K562 (cell line): ENCODE results near the gene ANKRD61. TPM values are rescaled to one million over a fixed set of nuclear protein-coding genes. Genes with fewer than 3 reads are reported as not detected.

Experiments
- ATAC-seq: fragments of 200-7000 bp; cut with Tn5 transposase; 3 replicates; pipeline ENCODE4 v1.9.1; 2020; ENCODE audit warnings: moderate library complexity
- BruUV-seq: library from RNA; stranded (reverse); fragments of 400-500 nt; replicated peaks from 2 replicates; lab custom pipeline; 2021; lab: Mats Ljungman, UMichigan
- CTCF ChIA-PET: fragments of 300-600 bp; formaldehyde crosslinking; extraction: SDS; loops from one replicate; lab custom pipeline; 2021; ENCODE audit warnings: low intra/inter-chr PET ratio; lab: Yijun Ruan, JAX
- POLR2A ChIA-PET: fragments of 300-600, 350-650 bp; sonication (Branson Sonifier 250); formaldehyde crosslinking; extraction: SDS; loops from one replicate; lab custom pipeline; 2021; ENCODE audit warnings: antibody characterized with exemption, inconsistent platforms; lab: Yijun Ruan, JAX
- DNase-seq, 4 experiments: peaks; one replicate each; pipeline versions ENCODE4 v3.0.0 to v3.0.0-alpha.2; 2011 to 2018; ENCODE audit warnings: low spot score in 3 of 4, mixed read lengths in 3 of 4; ENCODE audit errors: extremely low read depth in 1 of 4
- FAIRE-seq: peaks from 2 replicates; lab custom pipeline; 2011; peaks lifted over from hg19 to GRCh38; lab: Jason Lieb, UNC
- H2AFZ ChIP-seq: 2 replicates; pipeline ENCODE4 v1.6.0; 2011; ENCODE audit warnings: low read depth, low read length, control low read depth, inconsistent platforms
- H3K27ac ChIP-seq: fragments of 200-600 bp; 3 replicates; pipeline ENCODE4 v1.8.0; 2011; ENCODE audit warnings: low read depth, mild to moderate bottlenecking, control low read depth, inconsistent platforms, low read length, moderate library complexity, mixed read lengths; ENCODE audit errors: extremely low read depth
- H3K27me3 ChIP-seq, 2 experiments: fragments of 300-600 bp in 1 of 2; 2 replicates in 1 of 2; 3 replicates in 1 of 2; pipeline versions ENCODE4 v1.6.0 to v1.8.0; 2011; ENCODE audit warnings: inconsistent platforms in 2 of 2, low read length in 2 of 2, mild to moderate bottlenecking in 1 of 2, mixed read lengths in 1 of 2, moderate library complexity in 1 of 2; ENCODE audit not compliant: control insufficient read depth in 2 of 2, insufficient read depth in 2 of 2
- H3K36me3 ChIP-seq: fragments of 300-600 bp; 3 replicates; pipeline ENCODE4 v1.8.0; 2011; ENCODE audit warnings: mild to moderate bottlenecking, low read length, inconsistent platforms; ENCODE audit not compliant: control insufficient read depth, insufficient read depth
- H3K4me1 ChIP-seq, 2 experiments: fragments of 200-600 bp in 1 of 2; replicated peaks in 1 of 2; 2 replicates in 1 of 2; 3 replicates in 1 of 2; pipeline versions ENCODE4 v1.5.1 to v1.8.0; 2011; ENCODE audit warnings: inconsistent platforms in 2 of 2, low read length in 2 of 2, mild to moderate bottlenecking in 1 of 2, mixed read lengths in 1 of 2, moderate library complexity in 1 of 2; ENCODE audit not compliant: control insufficient read depth in 2 of 2, insufficient read depth in 2 of 2
- H3K4me2 ChIP-seq: 2 replicates; pipeline ENCODE4 v1.6.1; 2011; ENCODE audit warnings: low read length, control low read depth, inconsistent platforms, mixed read lengths; ENCODE audit not compliant: insufficient read depth
- H3K4me3 ChIP-seq: fragments of 200-600 bp; sonication (generic), shearing (Covaris generic); 2 replicates; pipeline ENCODE4 v1.5.1; 2016; ENCODE audit warnings: control low read depth, inconsistent platforms
- H3K79me2 ChIP-seq: fragments of 200-600 bp; 3 replicates; pipeline ENCODE4 v1.8.0; 2011; ENCODE audit warnings: low read length, inconsistent platforms; ENCODE audit not compliant: control insufficient read depth, insufficient read depth
- H3K9ac ChIP-seq, 2 experiments: 2 replicates each; pipeline versions ENCODE4 v1.6.0 to v1.6.1; 2011; ENCODE audit warnings: low read depth in 2 of 2, low read length in 2 of 2, control low read depth in 1 of 2, inconsistent platforms in 1 of 2, mild to moderate bottlenecking in 1 of 2, mixed read lengths in 1 of 2; ENCODE audit not compliant: insufficient read depth in 1 of 2
- H3K9me1 ChIP-seq: one replicate; pipeline ENCODE4 v1.6.0; 2011; ENCODE audit warnings: inconsistent platforms, mild to moderate bottlenecking, low read length, moderate library complexity; ENCODE audit not compliant: control insufficient read depth, insufficient read depth
- H3K9me3 ChIP-seq: replicated peaks from 2 replicates; pipeline ENCODE4 v1.5.1; 2011; ENCODE audit warnings: low read depth, low read length, inconsistent platforms; ENCODE audit not compliant: control insufficient read depth, insufficient read depth
- H4K20me1 ChIP-seq: replicated peaks from 2 replicates; pipeline ENCODE4 v1.6.1; 2011; ENCODE audit warnings: low read length, inconsistent platforms, mixed read lengths; ENCODE audit not compliant: control insufficient read depth, insufficient read depth
- CEBPZ ChIP-seq: fragments of 150-350 bp; IDR thresholded peaks from 2 replicates; pipeline ENCODE4 v1.6.1; 2014; ENCODE audit warnings: low read depth, mild to moderate bottlenecking, low read length, borderline replicate concordance
- GATA2 ChIP-seq: sonication (generic); formaldehyde crosslinking; IDR thresholded peaks from 2 replicates; pipeline ENCODE4 v1.4.0; 2020; ENCODE audit warnings: mild to moderate bottlenecking, missing genetic modification reagents
- HMGN3 ChIP-seq: IDR thresholded peaks from 2 replicates; pipeline ENCODE4 v1.6.1; 2011; ENCODE audit warnings: borderline replicate concordance, low read depth, mild to moderate bottlenecking, mixed read lengths, low read length; ENCODE audit not compliant: insufficient read length; ENCODE audit errors: extremely low read depth
- LCOR ChIP-seq: sonication (generic); formaldehyde crosslinking; IDR thresholded peaks from 2 replicates; pipeline ENCODE4 v1.8.0; 2022; ENCODE audit warnings: mild to moderate bottlenecking, missing genetic modification reagents
- NFIX ChIP-seq: fragments of 250-450 bp; sonication (Bioruptor Pico); IDR thresholded peaks from 2 replicates; pipeline ENCODE4 v1.4.0; 2020; ENCODE audit warnings: low read depth, mild to moderate bottlenecking, moderate library complexity
- POLR3G ChIP-seq: IDR thresholded peaks from 2 replicates; pipeline ENCODE4 v1.6.1; 2011; ENCODE audit not compliant: insufficient read length, insufficient replicate concordance; ENCODE audit errors: extremely low read depth
- SMARCC2 ChIP-seq: fragments of 450-650 bp; IDR thresholded peaks from 2 replicates; pipeline ENCODE4 v1.6.1; 2017; ENCODE audit warnings: antibody characterized with exemption, moderate library complexity, mild to moderate bottlenecking, low read depth
- TEAD2 ChIP-seq: fragments of 450-650 bp; IDR thresholded peaks from 2 replicates; pipeline ENCODE4 v1.6.1; 2016; ENCODE audit warnings: missing genetic modification characterization, control low read depth, missing compliant biosample characterization
- WGBS: fragments of 100-300 bp; shearing (Covaris generic); methylation state at CpG from one replicate; pipeline ENCODE4 v1.1.6; 2016; ENCODE audit warnings: low coverage, mixed read lengths; ENCODE audit not compliant: insufficient coverage; ENCODE audit errors: missing lambda C conversion rate; 5-methylcytosine and 5-hydroxymethylcytosine counted together
- in situ Hi-C: fragments of 300-500 bp; cut with MboI; formaldehyde crosslinking; loops from 4 replicates; pipeline ENCODE4 v1.15.0; 2018; ENCODE audit warnings: inconsistent platforms, mixed read lengths
- intact Hi-C: fragments of 100-400 bp; cut with micrococcal nuclease; formaldehyde crosslinking; loops from 2 replicates; pipeline ENCODE4 v1.14.2; 2022
- polyA plus RNA-seq, 8 experiments: library from polyadenylated mRNA; depleted of rRNA in 4 of 8; stranded (reverse) in 5 of 8; unstranded in 3 of 8; fragments of >200 nt; fragmentation: Nextera tagmentation in 2 of 8; fragmentation: Illumina TruSeq in 1 of 8; extraction: Ambion mirVana in 2 of 8; extraction: Trizol in 1 of 8; gene quantifications; 2 replicates each; pipeline versions ENCODE4 v1.2.1 to v1.2.3, GENCODE V29; 2011 to 2014; ENCODE audit warnings: inconsistent platforms in 1 of 8, missing spikeins in 1 of 8
- total RNA-seq, 7 experiments: library from RNA; depleted of rRNA in 6 of 7; stranded (reverse); fragments of >200 nt in 6 of 7; fragmentation: Illumina TruSeq in 2 of 7; extraction: Trizol in 2 of 7; gene quantifications; 2 replicates each; pipeline versions ENCODE4 v1.2.1 to v1.2.3, GENCODE V29; 2011 to 2021; ENCODE audit warnings: low replicate concordance in 1 of 7
- TF ChIP-seq, protein P1 (sequence below): fragments of 150-350 bp; conservative IDR thresholded peaks from 2 replicates; pipeline ENCODE4 v1.6.1; 2014; ENCODE audit warnings: low read length
- TF ChIP-seq, protein P2 (sequence below): fragments of 450-650 bp; IDR thresholded peaks from 2 replicates; pipeline ENCODE4 v1.7.1; 2018; ENCODE audit warnings: mild to moderate bottlenecking, low read depth; ENCODE audit not compliant: partially characterized antibody
- TF ChIP-seq, protein P3 (sequence below): fragments of 450-650 bp; IDR thresholded peaks from 2 replicates; pipeline ENCODE4 v1.7.0; 2016; ENCODE audit warnings: borderline replicate concordance

The ANKRD61 gene
- total and polyA plus RNA-seq, 9 of the 15 experiments (the other 6 are each of a cell fraction or from before 2014, with no cell fraction given) = 0.08 to 0.11 (median 0.09) TPM; not detected in 5

- 67% methylated on average over 2 of the region's 3 CpGs for WGBS
- POLR2A ChIA-PET = no interaction called here
- TF ChIP-seq LCOR (CRISPR knock-in tag) = no peak
- no peak for TF ChIP-seq TEAD2 (tag)
- TF ChIP-seq HMGN3 = no peak
- TF ChIP-seq, protein P1, sequence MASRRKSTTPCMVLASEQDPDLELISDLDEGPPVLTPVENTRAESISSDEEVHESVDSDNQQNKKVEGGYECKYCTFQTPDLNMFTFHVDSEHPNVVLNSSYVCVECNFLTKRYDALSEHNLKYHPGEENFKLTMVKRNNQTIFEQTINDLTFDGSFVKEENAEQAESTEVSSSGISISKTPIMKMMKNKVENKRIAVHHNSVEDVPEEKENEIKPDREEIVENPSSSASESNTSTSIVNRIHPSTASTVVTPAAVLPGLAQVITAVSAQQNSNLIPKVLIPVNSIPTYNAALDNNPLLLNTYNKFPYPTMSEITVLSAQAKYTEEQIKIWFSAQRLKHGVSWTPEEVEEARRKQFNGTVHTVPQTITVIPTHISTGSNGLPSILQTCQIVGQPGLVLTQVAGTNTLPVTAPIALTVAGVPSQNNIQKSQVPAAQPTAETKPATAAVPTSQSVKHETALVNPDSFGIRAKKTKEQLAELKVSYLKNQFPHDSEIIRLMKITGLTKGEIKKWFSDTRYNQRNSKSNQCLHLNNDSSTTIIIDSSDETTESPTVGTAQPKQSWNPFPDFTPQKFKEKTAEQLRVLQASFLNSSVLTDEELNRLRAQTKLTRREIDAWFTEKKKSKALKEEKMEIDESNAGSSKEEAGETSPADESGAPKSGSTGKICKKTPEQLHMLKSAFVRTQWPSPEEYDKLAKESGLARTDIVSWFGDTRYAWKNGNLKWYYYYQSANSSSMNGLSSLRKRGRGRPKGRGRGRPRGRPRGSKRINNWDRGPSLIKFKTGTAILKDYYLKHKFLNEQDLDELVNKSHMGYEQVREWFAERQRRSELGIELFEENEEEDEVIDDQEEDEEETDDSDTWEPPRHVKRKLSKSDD = no peak
- no peak for TF ChIP-seq GATA2
- TF ChIP-seq, protein P2, sequence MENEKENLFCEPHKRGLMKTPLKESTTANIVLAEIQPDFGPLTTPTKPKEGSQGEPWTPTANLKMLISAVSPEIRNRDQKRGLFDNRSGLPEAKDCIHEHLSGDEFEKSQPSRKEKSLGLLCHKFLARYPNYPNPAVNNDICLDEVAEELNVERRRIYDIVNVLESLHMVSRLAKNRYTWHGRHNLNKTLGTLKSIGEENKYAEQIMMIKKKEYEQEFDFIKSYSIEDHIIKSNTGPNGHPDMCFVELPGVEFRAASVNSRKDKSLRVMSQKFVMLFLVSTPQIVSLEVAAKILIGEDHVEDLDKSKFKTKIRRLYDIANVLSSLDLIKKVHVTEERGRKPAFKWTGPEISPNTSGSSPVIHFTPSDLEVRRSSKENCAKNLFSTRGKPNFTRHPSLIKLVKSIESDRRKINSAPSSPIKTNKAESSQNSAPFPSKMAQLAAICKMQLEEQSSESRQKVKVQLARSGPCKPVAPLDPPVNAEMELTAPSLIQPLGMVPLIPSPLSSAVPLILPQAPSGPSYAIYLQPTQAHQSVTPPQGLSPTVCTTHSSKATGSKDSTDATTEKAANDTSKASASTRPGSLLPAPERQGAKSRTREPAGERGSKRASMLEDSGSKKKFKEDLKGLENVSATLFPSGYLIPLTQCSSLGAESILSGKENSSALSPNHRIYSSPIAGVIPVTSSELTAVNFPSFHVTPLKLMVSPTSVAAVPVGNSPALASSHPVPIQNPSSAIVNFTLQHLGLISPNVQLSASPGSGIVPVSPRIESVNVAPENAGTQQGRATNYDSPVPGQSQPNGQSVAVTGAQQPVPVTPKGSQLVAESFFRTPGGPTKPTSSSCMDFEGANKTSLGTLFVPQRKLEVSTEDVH = no peak
- TF ChIP-seq POLR3G = no peak
- TF ChIP-seq SMARCC2 = no peak
- TF ChIP-seq, protein P3, sequence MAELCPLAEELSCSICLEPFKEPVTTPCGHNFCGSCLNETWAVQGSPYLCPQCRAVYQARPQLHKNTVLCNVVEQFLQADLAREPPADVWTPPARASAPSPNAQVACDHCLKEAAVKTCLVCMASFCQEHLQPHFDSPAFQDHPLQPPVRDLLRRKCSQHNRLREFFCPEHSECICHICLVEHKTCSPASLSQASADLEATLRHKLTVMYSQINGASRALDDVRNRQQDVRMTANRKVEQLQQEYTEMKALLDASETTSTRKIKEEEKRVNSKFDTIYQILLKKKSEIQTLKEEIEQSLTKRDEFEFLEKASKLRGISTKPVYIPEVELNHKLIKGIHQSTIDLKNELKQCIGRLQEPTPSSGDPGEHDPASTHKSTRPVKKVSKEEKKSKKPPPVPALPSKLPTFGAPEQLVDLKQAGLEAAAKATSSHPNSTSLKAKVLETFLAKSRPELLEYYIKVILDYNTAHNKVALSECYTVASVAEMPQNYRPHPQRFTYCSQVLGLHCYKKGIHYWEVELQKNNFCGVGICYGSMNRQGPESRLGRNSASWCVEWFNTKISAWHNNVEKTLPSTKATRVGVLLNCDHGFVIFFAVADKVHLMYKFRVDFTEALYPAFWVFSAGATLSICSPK = no peak
- TF ChIP-seq CEBPZ = no peak
- no peak for TF ChIP-seq NFIX (CRISPR knock-in tag)
Measured at GRCh38 chr7:6078548-6078947, 47.4 kb downstream of the ANKRD61 start.

More at GRCh38 chr7:6078548-6078947, 47.4 kb downstream of the ANKRD61 start:
- ATAC-seq (no peak), DNase-seq (no peak), FAIRE-seq (no peak)
- H3K9me1 ChIP-seq = no peaks in the 10 kb centered on the region
- H3K4me2 ChIP-seq = no peak overlapping the region
- H3K4me3 ChIP-seq = no peak overlapping the region
- H3K27ac ChIP-seq = no peak overlapping the region
- CTCF ChIA-PET = no interaction called here
- in situ Hi-C loops (no loop called here), intact Hi-C loops (loop anchor here (2.0 kb wide), 1 partner anchor 14 kb away; no protein-coding TSS in a partner anchor)
- no peaks in the 10 kb centered on the region for H3K36me3 ChIP-seq
- no peaks in the 10 kb centered on the region for H3K9me3 ChIP-seq
- H3K9ac ChIP-seq = no peak overlapping the region
- H3K4me1 ChIP-seq = peaks cover 0 to 12% of the 10 kb centered on the region in 2 experiments; a peak in 2 of 5 replicates
- no peak overlapping the region for H2AFZ ChIP-seq
- peaks cover 6% of the 10 kb centered on the region; the same call in 2 of the 3 replicates for H3K79me2 ChIP-seq
- no TSS peak for BruUV-seq
- H4K20me1 ChIP-seq = no peaks in the 10 kb centered on the region
- no peaks in the 10 kb centered on the region for H3K27me3 ChIP-seq
